HG03097 (cell line): ENCODE data around the gene EEF1AKMT2.
"Not testable (repeated sequence)": the region's sequence is repeated elsewhere in the genome, so short reads cannot be mapped to it uniquely, and the experiment has no call there.

Source experiments
- ATAC-seq: cut with Tn5 transposase; IDR thresholded peaks from one replicate; pipeline ENCODE4 v1.9.1; 2021; ENCODE audit not compliant: unreplicated experiment, low FRiP score

The EEF1AKMT2 gene

DNA sequence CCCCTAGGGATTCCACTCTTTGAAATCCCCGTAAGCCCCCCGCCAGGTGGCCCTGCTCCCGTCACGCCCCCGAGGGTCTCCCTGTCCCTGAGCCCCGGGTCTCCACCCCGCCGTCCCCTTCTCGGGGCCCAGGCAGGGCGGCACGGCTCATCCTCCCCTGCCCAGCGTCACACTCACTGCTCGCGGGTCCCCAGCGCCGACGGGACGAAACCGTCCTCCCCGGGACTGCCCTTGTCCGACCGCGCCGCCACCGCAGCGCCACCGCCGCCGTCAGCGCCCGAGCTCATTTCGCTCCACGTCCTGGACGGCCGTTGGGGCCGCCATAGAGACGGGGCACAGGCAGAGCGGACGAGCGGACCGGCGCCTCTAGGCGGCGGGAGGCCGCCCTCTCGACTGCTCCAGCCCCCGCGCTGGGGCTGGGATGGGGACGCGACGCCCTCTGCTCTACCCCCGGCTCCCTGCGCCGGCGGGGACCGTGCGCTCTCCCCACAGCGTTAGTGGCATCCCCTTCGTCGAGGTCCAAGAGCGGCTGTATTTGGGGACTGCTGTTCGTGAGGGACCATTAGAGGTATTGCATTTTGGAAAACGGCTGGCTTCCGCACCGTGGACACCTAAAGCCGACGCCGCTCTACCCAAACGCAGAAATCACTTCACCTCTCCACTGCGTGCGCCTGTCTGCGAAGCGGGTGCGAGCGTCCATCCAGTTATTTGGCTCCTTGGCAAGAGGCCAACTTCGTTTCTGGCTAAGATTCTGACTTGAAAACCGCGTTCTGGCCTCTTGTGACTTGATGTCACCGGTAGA, at the start of gene EEF1AKMT2:
EEF1AKMT2 (minus strand) TSS at position 341 of the 802 bp plus-strand sequence; CDS start at position 287, 54 bp downstream.
- peak; percentile 85 for ATAC-seq

DNA sequence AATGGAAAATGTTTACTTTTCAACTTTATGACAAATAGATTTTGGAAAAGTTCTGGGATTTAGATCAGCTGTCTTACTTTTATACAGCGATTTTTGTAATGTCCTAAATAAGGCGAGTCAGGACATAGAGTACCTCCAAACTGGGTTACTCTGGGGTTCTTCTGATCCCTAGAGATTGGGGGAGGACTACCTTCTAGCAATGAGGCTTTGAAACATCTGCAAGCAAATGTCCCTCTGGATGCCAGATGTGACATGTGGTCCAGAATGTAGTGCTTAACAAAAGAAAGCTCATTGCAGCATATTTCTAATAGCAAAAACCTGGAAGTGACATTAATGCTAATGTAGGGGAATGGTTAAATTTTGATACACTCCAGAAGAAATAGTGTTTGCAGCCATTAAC, 46.0 kb upstream of the EEF1AKMT2 start:
- ATAC-seq: no peak

DNA sequence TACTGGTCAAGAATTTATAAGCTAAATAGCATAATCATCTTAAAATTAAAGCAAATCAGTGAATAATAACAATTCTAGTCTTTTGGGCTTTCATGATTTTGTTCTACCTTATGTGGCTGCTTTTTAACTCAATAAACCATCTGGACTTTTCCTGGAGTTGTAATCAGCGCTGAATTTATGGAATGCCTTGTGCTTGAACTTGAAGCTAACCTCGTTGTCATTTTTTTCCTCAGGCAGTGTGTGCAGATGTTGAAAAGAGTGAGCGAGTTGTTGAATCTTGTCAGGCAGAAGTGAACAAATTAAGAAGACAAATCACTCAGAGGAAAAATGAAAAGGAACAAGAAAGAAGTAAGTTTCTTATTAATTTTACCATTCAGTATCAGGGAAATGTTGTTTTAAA, 39.4 kb upstream of the EEF1AKMT2 start:
- no peak for ATAC-seq

DNA sequence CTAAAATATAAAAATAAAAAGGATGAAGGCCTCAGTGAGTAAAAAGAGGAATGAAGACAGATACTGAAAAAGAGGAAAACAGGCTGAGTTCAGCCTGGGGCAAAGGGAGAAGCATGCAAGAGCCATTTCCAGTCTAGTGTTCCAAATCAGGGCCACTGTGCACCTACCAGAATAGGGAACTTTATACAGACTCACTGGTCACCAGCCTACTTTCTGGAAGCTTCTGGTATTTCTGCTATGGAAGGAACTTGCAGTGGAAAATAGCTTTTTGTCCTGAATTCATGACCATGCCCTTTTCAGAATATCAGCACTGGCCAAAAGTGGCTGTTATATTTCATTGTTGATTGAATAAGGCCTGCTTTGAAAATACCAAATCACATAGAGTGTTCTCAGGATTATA, 38.8 kb upstream of the EEF1AKMT2 start:
- no peak for ATAC-seq

DNA sequence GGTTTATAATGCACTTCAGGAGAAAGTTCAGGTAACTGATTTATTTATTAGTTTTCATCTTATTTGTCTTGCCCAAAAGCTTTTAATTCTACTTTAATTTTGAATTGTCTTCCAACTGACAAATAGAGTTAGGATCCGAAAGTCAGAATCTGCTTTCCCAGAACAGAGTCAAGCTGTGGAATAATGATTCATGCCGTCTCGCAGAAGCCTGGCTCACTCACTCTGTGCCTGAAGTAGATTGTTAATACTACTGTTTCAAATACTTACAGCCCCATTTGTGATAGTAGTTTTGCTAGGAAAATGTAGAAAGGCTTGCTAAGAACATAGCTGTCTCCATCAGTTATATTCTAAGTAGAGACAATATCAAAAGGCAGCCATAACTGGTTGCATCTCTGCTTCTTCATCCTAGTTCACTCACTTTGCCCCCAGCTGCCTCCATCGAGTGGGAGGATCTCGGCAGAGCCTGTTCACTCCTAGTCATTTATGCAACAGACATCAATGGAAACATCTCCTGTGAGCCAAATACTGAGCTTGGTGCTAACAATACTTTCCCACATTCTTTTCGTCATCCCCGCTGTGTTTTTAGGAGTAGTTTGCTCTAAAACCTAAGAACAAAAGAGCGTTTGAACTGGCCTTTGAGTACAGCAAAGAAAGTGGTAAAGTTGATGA, 37.9 kb upstream of the EEF1AKMT2 start:
- no peak for ATAC-seq

DNA sequence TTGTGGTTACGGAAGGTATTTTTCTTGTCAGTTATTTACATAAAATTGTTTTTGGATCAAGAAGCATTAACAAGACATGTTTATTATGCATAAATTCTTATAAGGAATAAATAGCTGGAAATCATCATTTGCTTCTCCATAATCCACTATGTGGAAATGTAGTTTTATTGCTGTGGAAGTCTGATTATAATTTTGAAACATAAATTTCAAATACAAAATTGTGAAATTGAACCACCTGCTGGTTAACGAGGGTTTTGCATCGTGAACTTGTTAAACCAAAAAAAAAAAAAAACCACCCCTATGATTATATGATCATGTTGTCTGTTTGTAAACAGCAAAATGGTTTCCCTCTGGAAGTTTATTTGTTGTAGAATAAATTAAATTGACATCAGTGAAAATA, 35.8 kb upstream of the EEF1AKMT2 start:
- ATAC-seq: no peak

DNA sequence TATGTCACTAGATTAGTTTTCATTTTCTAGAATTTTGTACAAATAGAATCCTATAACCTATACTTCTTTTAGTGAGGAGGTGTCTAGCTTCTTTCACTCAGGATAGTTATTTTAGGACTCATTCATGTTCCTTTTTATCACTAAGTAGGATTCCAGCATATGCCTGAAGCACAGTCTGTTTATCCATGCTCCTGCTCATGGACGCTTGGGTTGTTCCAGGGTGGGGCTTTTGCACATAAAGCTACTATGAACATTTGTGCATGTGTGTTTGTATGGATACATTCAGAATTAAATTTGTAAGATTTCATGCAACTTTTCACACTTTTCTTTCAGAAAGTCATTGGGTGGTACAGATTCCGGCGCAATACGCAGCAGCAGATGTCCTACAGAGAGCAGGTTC, 34.6 kb upstream of the EEF1AKMT2 start:
- ATAC-seq: no peak

DNA sequence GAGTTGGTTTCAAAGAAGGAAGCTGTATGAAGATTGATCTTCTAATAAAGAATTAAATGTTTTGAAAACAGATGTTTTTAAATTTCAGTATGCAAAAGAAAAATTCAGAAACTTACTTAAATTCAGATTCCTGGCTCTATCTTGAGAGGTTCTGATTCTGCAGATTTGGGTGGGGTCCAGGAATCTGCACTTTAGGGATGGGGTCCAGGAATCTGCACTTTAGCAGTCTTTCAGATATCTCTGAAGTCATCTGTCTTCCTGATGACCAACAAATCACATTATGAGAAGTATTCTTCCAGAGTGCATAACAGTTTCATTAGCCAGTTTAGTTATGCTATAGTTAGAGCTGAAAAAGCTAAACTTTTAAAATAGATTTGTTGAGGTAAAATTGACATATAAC, 34.0 kb upstream of the EEF1AKMT2 start:
- no peak for ATAC-seq

DNA sequence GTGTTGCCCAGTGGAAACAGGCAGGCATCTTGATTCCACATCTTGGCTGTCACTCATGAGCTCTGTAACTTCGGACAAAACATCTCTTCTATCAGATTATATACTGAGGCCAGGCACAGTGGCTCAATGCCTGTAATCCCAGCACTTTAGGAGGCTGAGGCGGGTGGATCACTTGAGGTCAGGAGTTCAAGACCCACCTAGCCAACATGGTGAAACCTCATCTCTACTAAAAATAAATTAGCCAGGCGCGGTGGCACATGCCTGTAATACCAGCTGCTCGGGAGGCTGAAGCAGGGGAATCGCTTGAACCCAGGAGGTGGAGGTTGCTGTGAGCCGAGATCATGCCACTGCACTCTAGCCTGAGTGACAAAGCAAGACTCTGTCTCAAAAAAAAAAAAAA, 33.2 kb upstream of the EEF1AKMT2 start:
- not testable (repeated sequence) for ATAC-seq

DNA sequence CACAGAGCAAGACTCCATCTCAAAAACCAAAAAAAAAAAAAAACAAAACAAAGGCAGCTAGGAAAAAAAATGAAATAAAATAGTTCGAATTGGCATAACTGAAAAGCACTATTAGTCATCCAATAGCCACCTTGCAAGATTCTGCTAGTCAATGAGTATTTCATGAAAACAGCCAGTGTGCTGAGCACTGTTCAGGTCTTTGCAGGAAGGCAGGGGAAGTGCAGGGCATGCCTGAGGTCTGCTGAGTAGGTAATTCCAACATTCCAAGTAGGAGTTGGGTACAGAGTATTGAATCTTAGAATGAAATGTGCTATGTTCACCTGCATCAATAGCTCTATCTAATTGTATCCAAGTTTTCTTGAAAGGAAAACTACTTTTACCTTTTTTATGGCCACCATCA, 32.8 kb upstream of the EEF1AKMT2 start:
- ATAC-seq: no peak

DNA sequence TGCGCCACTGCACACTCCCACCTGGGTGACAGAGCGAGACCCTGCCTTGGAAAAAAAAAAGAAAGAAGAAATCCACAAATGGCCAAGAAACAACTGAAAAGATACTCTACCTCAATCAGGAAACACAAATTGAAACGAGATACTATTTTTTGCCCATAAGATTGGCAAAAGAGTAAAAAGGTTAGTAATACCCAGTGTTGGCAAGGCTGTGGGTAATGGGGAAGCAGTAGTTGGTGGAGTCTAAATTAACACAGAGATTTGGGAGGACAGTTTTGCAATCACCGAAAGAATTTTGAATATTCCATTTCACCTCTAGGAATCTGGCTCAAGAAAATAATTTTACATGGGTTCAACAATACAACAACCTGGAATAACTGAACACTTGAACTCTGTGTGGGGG, 29.8 kb upstream of the EEF1AKMT2 start:
- no peak for ATAC-seq

DNA sequence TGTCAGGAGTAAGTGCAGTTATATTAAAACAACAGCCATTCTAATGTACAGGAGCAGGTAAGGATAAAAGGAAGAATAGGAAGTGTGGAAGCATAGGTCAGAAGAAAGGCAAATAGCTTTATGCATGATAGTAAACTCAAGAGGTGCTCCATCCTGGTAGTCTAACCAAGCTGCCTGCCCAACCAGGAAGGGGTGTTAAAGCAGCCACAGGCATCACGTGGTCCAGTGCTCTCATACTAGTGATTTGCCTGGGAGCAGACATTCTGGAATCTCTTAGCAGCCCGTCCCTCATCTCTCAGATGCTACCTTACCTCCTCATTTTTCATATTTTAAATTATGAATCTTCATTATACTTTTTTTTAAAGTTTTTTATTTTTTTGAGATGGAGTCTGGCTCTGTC, 28.4 kb upstream of the EEF1AKMT2 start:
- no peak for ATAC-seq

DNA sequence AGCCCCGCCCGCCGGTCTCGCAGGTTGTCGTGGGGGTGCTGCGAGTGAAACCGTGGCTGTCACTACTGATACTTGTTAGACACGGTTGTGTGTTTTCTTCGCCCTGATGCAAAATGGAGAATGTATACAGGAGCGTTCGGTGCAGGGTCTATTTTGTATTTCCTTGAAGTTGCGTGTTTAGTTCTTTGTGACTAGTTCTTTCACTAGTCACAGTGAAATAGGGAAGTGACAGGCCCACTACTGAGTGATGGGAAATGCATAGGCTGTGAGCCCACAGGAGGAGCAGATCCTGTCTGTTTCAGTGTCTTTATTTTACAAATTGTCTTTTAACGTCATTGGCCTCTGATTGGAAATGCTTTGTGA, 10.6 kb upstream of the EEF1AKMT2 start:
- peak; percentile 35 for ATAC-seq

DNA sequence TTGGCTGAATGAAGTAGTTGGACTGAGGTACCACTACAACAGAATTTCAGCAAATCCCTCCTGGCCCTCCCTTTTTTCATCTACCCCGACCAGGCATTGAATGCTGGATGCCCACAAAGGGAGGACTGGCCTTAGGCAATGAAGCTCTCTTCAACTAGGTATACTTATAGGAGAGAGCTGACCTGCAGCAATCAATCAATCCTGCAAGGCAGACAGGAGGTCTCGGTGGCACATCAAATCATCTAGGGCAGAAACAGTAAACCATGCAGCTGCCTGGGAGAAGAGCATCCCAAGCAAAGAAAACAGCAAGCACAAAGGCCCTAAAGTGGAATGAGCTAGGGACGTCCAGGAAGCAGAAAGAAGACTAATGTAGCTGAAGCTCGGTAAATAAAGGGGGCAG, 7.5 kb upstream of the EEF1AKMT2 start:
- ATAC-seq: no peak

DNA sequence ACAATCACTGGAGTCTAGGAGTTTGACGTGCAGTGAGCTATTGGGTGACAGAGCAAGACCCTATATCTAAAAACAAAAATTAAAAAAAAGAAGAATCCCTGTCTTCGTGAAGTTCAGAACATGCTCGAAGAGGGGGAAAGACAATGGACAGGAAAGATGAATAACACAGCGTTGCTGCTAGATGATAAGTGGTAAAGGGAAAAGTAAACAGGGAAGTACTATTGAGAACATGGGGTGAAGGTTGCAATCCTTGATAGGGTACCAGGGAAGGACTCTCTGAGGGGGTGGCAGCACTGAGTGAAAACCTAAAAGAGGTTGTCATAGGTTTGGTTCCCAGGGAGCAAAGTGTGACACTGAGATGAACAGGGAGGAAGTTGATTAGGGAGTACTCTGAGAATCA, 7.1 kb upstream of the EEF1AKMT2 start:
- ATAC-seq: no peak

DNA sequence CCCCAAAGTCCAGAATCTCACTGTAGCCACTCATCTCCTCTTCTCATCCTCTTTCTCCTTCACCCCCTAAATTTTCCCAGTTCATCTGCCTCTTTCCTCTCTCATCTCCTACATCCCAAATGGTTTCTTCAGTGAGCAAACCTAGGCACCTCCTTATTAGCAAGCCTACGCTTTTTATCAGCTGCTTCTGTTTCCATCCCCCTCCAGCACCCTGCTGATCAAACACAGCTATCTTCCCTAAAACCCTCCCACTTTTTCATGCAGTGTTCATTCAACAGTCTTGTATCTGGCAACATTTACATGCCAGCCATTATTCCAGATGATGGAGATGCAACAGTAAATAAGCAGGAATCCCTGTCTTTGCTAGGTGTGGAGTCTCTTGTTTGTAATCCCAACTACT, 6.7 kb upstream of the EEF1AKMT2 start:
- ATAC-seq: no peak

DNA sequence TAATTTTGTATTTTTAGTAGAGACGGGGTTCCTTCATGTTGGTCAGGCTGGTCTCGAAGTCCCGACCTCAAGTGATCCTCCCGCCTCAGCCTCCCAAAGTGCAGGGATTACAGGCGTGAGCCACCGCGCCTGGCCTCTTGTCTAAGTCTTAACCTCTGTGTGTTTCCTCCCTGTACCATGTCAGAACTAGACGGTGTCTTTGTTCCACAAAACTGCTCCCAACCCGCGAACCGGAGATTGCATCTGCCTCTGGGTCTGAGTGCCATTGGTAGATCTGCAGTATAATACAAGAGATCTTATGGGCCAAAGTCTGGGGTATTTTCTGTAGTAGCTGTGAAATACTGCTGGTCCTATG, 1.3 kb upstream of the EEF1AKMT2 start:
- ATAC-seq: no peak

DNA sequence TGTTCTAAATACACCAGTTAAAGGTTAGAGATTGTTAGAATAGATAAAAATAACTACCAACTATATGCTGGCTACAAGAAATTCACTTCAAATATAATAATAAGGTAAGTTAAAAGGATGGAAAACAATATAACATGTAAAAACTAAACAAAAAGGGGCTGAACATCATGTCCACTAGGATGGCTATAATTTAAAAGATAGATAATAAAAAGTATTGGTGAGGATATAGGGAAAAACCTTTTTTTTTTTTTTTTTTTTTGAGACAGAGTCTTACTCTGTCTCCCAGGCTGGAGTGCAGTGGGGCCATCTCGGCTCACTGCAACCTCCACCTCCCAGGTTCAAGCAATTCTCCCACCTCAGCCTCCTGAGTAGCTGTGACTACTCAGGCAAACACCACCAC, 8.8 kb downstream of the EEF1AKMT2 start:
- not testable (repeated sequence) for ATAC-seq

DNA sequence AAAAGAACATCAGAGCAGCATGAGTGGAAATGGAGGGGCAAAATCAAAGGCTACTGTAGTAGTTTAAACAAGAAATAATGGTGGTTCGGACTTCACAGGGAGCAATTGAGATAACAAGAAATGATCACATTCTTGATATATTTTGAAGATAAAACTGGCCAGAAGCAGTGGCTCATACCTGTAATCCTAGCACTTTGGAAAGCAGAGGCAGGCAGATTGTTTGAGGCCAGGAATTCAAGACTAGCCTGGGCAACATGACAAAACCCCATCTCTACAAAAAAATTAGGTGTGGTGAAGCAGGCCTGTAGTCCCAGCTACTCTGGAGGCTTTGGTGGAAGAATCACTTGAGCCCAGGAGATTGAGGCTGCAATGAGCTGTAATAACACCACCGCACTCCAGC, 22.9 kb downstream of the EEF1AKMT2 start:
- ATAC-seq: no peak

DNA sequence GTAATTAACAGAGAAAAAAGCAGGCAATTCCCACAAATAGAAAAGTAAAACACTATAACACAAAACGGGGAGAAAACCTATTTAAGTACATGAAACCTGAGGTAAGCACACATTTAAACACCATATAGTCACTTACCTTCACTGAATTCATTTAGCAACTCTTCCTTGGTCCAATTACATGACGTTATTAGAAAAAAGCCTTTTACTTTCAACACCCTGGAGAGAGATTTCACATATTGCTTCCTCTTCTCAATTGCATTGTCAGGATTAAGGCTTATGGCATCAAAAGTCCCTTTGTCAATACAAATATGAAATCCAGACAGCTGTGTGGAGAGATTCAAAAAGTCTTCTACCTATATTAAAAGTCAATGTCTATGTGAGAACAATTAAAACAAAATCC, 26.4 kb downstream of the EEF1AKMT2 start:
- no peak for ATAC-seq

DNA sequence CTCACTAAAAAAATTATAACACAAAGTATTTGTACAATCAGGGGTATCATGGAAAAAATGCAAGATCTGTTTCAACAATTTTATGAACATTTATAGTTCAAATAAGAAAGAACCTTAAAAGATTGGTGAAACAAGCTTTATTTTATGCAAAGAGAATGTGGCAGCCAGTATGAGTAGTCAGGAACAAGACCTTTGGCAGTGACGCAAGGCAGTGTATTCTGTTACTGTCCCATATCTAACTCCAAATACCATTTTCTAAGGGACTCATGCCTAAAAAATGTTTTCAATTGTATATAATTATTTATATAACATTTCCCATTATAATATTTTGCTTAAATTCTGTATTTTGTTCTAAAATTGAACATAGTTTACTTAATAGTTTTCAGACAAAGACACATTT, 28.4 kb downstream of the EEF1AKMT2 start:
- ATAC-seq: no peak

DNA sequence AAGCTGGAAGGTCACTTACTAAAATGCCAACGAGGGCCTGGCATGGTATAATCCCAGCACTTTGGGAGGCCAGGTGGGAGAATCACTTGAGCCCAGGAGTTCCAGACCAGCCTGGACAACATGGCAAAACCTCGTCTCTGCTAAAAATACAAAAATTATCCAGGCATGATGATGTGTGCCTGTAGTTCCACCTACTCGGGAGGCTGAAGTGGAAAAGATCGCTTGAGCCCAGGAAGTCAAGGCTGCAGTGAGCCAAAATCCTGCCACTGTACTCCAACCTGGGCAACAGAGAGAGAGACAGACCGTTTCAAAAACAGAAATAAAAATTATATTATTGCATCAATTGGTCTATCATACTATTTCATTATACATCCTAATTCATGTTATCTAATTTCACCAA, 29.4 kb downstream of the EEF1AKMT2 start:
- ATAC-seq: no peak
